ENCODE results near the gene NTRK3.
"Not testable (repeated sequence)": the region's sequence is repeated elsewhere in the genome, so short reads cannot be mapped to it uniquely, and the experiment has no call there.

Gene NTRK3

GRCh38 chr15:88073391-88073691 lies 183.2 kb downstream of the NTRK3 start:
- DNase-seq (ENCODE audit: low spot score) (no peak), ATAC-seq (ENCODE audit: low read depth) (no peak)
- no peak overlapping the region for H3K4me3 ChIP-seq (ENCODE audit: severe bottlenecking)
- H3K27me3 ChIP-seq (ENCODE audit: insufficient read depth, poor library complexity, severe bottlenecking): no peaks in the 10 kb centered on the region
- no peaks in the 10 kb centered on the region for H3K9me3 ChIP-seq (ENCODE audit: severe bottlenecking)
- no peak for TF ChIP-seq CTCF (IDR thresholded peaks at IDR 0.05; ENCODE audit: poor library complexity, severe bottlenecking)
- no peak overlapping the region for H3K27ac ChIP-seq (ENCODE audit: poor library complexity, severe bottlenecking)
- no peaks in the 10 kb centered on the region for H3K36me3 ChIP-seq (ENCODE audit: low read depth)
- H3K4me1 ChIP-seq (ENCODE audit: insufficient read depth, poor library complexity, severe bottlenecking): no peaks in the 10 kb centered on the region

GRCh38 chr15:88072598-88073390 lies 183.7 kb downstream of the NTRK3 start:
- no peak for TF ChIP-seq CTCF (IDR thresholded peaks at IDR 0.05; ENCODE audit: poor library complexity, severe bottlenecking)
- no peaks in the 10 kb centered on the region for H3K27me3 ChIP-seq (ENCODE audit: insufficient read depth, poor library complexity, severe bottlenecking)
- DNase-seq (ENCODE audit: low spot score): no peak
- ATAC-seq (ENCODE audit: low read depth): no peak
- H3K4me1 ChIP-seq (ENCODE audit: insufficient read depth, poor library complexity, severe bottlenecking): no peaks in the 10 kb centered on the region
- no peak overlapping the region for H3K27ac ChIP-seq (ENCODE audit: poor library complexity, severe bottlenecking)
- no peaks in the 10 kb centered on the region for H3K9me3 ChIP-seq (ENCODE audit: severe bottlenecking)
- H3K4me3 ChIP-seq (ENCODE audit: severe bottlenecking): no peak overlapping the region
- H3K36me3 ChIP-seq (ENCODE audit: low read depth): no peaks in the 10 kb centered on the region

- not testable (repeated sequence) for H3K4me1 ChIP-seq (ENCODE audit: insufficient read depth, poor library complexity, severe bottlenecking); DNase-seq (ENCODE audit: low spot score); H3K27ac ChIP-seq (ENCODE audit: poor library complexity, severe bottlenecking); H3K4me3 ChIP-seq (ENCODE audit: severe bottlenecking); H3K36me3 ChIP-seq (ENCODE audit: low read depth); ATAC-seq (ENCODE audit: low read depth); H3K27me3 ChIP-seq (ENCODE audit: insufficient read depth, poor library complexity, severe bottlenecking); H3K9me3 ChIP-seq (ENCODE audit: severe bottlenecking)
Measured at GRCh38 chr15:88072133-88072532, 184.4 kb downstream of the NTRK3 start.

- no peak for TF ChIP-seq CTCF (IDR thresholded peaks at IDR 0.05; ENCODE audit: poor library complexity, severe bottlenecking)
- H3K4me1 ChIP-seq (ENCODE audit: insufficient read depth, poor library complexity, severe bottlenecking): no peaks in the 10 kb centered on the region
- H3K4me3 ChIP-seq (ENCODE audit: severe bottlenecking): no peak overlapping the region
- no peaks in the 10 kb centered on the region for H3K36me3 ChIP-seq (ENCODE audit: low read depth)
- ATAC-seq (ENCODE audit: low read depth) (no peak; the same call in 2 of the 3 replicates), DNase-seq (ENCODE audit: low spot score) (no peak)
- no peaks in the 10 kb centered on the region for H3K27me3 ChIP-seq (ENCODE audit: insufficient read depth, poor library complexity, severe bottlenecking)
- no peak overlapping the region for H3K27ac ChIP-seq (ENCODE audit: poor library complexity, severe bottlenecking)
- H3K9me3 ChIP-seq (ENCODE audit: severe bottlenecking): no peaks in the 10 kb centered on the region
Measured at GRCh38 chr15:88071141-88071540, 185.4 kb downstream of the NTRK3 start.

GRCh38 chr15:88069561-88069960 lies 187.0 kb downstream of the NTRK3 start:
- no peak for TF ChIP-seq CTCF (IDR thresholded peaks at IDR 0.05; ENCODE audit: poor library complexity, severe bottlenecking)
- no peak overlapping the region for H3K4me3 ChIP-seq (ENCODE audit: severe bottlenecking)
- H3K36me3 ChIP-seq (ENCODE audit: low read depth): no peaks in the 10 kb centered on the region
- H3K9me3 ChIP-seq (ENCODE audit: severe bottlenecking): no peaks in the 10 kb centered on the region
- ATAC-seq (ENCODE audit: low read depth) (no peak), DNase-seq (ENCODE audit: low spot score) (no peak)
- no peaks in the 10 kb centered on the region for H3K27me3 ChIP-seq (ENCODE audit: insufficient read depth, poor library complexity, severe bottlenecking)
- H3K4me1 ChIP-seq (ENCODE audit: insufficient read depth, poor library complexity, severe bottlenecking): no peaks in the 10 kb centered on the region
- no peak overlapping the region for H3K27ac ChIP-seq (ENCODE audit: poor library complexity, severe bottlenecking)

Measured in RWPE2 (cell line).